Karpas-422 (cell line): ENCODE results near the gene CENPP. TPM values are rescaled to one million over a fixed set of nuclear protein-coding genes. Genes with fewer than 3 reads are reported as not detected.
"Not testable (repeated sequence)": the region's sequence is repeated elsewhere in the genome, so short reads cannot be mapped to it uniquely, and the experiment has no call there.

Experiments
- DNase-seq: peaks from one replicate; pipeline ENCODE4 v3.0.0-alpha.2; 2015
- H2AFZ ChIP-seq: fragments of 200-600 bp; sonication (generic); 2 replicates; pipeline ENCODE4 v1.6.1; 2014; ENCODE audit warnings: antibody characterized with exemption, low read length, mixed read lengths
- H3K27ac ChIP-seq: fragments of 200-600 bp; sonication (generic); 2 replicates; pipeline ENCODE4 v1.5.1; 2014; ENCODE audit warnings: mild to moderate bottlenecking, low read length, moderate library complexity
- H3K27me3 ChIP-seq: fragments of 200-600 bp; sonication (generic); 2 replicates; pipeline ENCODE4 v1.6.1; 2014; ENCODE audit warnings: low read length, mixed read lengths
- H3K36me3 ChIP-seq: fragments of 200-600 bp; sonication (generic); 2 replicates; pipeline ENCODE4 v1.6.1; 2014; ENCODE audit warnings: low read length, mixed read lengths; ENCODE audit not compliant: insufficient read depth
- H3K4me1 ChIP-seq: fragments of 200-600 bp; sonication (generic); 2 replicates; pipeline ENCODE4 v1.6.1; 2014; ENCODE audit warnings: mild to moderate bottlenecking, low read length, mixed read lengths
- H3K4me2 ChIP-seq: fragments of 200-600 bp; sonication (generic); 2 replicates; pipeline ENCODE4 v1.6.1; 2014; ENCODE audit warnings: low read length, low read depth, mild to moderate bottlenecking; ENCODE audit not compliant: poor library complexity, severe bottlenecking
- H3K4me3 ChIP-seq: fragments of 200-600 bp; sonication (generic); 2 replicates; pipeline ENCODE4 v1.5.1; 2014; ENCODE audit warnings: mild to moderate bottlenecking, antibody characterized with exemption, low read length, mixed read lengths
- H3K79me2 ChIP-seq: fragments of 200-600 bp; sonication (generic); 2 replicates; pipeline ENCODE4 v1.6.1; 2014; ENCODE audit warnings: mild to moderate bottlenecking, low read length, mixed read lengths
- H3K9ac ChIP-seq: fragments of 200-600 bp; sonication (generic); 2 replicates; pipeline ENCODE4 v1.6.0; 2014; ENCODE audit warnings: low read length
- H3K9me2 ChIP-seq: fragments of 200-600 bp; sonication (generic), shearing (Covaris generic); replicated peaks from 2 replicates; pipeline ENCODE4 v1.6.0; 2014; ENCODE audit warnings: mild to moderate bottlenecking, low read length, moderate library complexity; ENCODE audit not compliant: insufficient read depth
- H3K9me3 ChIP-seq: fragments of 300-700, 200-600 bp; sonication (generic); 2 replicates; pipeline ENCODE4 v1.6.1; 2014; ENCODE audit warnings: low read length, mixed read lengths
- H4K20me1 ChIP-seq: fragments of 200-600 bp; sonication (generic); 2 replicates; pipeline ENCODE4 v1.6.1; 2014; ENCODE audit warnings: mild to moderate bottlenecking, antibody characterized with exemption, low read length, low read depth; ENCODE audit not compliant: insufficient read depth
- total RNA-seq: library from RNA; depleted of rRNA; stranded (reverse); fragments of >200 nt; shearing (Covaris generic); gene quantifications from 2 replicates; pipeline ENCODE4 v1.2.3, GENCODE V29; 2014; ENCODE audit warnings: low replicate concordance

Gene CENPP
- total RNA-seq, 1 experiment from 2014 or later = 12.6 TPM

DNA sequence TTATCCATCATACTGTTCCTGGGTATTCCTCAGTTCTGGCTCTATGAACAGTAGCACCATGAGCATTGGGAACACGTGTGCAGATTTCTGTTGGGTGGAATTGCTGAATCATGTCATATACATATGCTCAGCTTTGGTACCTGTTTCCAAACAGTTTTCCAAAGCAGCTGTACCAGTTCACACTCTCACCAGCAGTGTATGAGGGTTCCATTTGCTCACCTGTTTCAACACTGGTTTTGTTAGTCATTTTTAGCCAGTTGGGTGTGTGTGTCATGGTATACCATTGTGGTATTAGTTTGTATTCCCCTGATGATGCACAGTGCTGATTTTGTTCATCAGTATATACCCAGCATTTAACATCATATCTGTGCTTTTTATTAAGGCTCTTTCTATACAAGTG, 266.8 kb downstream of the CENPP start:
- no peaks in the 10 kb centered on the region for H3K9me2 ChIP-seq
- H4K20me1 ChIP-seq = no peaks in the 10 kb centered on the region
- H3K9ac ChIP-seq = no peak overlapping the region
- DNase-seq = no peak
- no peak overlapping the region for H3K4me3 ChIP-seq
- no peaks in the 10 kb centered on the region for H3K36me3 ChIP-seq
- H3K27me3 ChIP-seq = no peaks in the 10 kb centered on the region
- no peaks in the 10 kb centered on the region for H3K79me2 ChIP-seq
- H2AFZ ChIP-seq = no peak overlapping the region
- no peak overlapping the region for H3K4me2 ChIP-seq
- H3K9me3 ChIP-seq = no peaks in the 10 kb centered on the region
- peaks cover 9% of the 10 kb centered on the region; the same call in 1 of the 2 replicates for H3K4me1 ChIP-seq
- H3K27ac ChIP-seq = no peak overlapping the region

GRCh38 chr9:92592946-92593861, 267.5 kb downstream of the CENPP start:
- DNase-seq = no peak
- H4K20me1 ChIP-seq = no peaks in the 10 kb centered on the region
- H3K27me3 ChIP-seq = no peaks in the 10 kb centered on the region
- no peak overlapping the region for H2AFZ ChIP-seq
- no peak overlapping the region for H3K9ac ChIP-seq
- no peaks in the 10 kb centered on the region for H3K79me2 ChIP-seq
- H3K9me2 ChIP-seq = no peaks in the 10 kb centered on the region
- no peaks in the 10 kb centered on the region for H3K36me3 ChIP-seq
- no peaks in the 10 kb centered on the region for H3K9me3 ChIP-seq
- H3K27ac ChIP-seq = no peak overlapping the region; the same call in 1 of the 2 replicates
- H3K4me2 ChIP-seq = no peak overlapping the region
- H3K4me1 ChIP-seq = peaks cover 14% of the 10 kb centered on the region; the same call in 1 of the 2 replicates
- no peak overlapping the region for H3K4me3 ChIP-seq

GRCh38 chr9:92595075-92595474, 269.3 kb downstream of the CENPP start:
- peaks cover 14% of the 10 kb centered on the region; the same call in 1 of the 2 replicates for H3K4me1 ChIP-seq
- H3K36me3 ChIP-seq, H3K9ac ChIP-seq, H3K27me3 ChIP-seq, DNase-seq, H3K4me2 ChIP-seq, H3K9me2 ChIP-seq, H4K20me1 ChIP-seq, H3K9me3 ChIP-seq, H3K79me2 ChIP-seq, H2AFZ ChIP-seq, H3K4me3 ChIP-seq, H3K27ac ChIP-seq: not testable (repeated sequence)

DNA sequence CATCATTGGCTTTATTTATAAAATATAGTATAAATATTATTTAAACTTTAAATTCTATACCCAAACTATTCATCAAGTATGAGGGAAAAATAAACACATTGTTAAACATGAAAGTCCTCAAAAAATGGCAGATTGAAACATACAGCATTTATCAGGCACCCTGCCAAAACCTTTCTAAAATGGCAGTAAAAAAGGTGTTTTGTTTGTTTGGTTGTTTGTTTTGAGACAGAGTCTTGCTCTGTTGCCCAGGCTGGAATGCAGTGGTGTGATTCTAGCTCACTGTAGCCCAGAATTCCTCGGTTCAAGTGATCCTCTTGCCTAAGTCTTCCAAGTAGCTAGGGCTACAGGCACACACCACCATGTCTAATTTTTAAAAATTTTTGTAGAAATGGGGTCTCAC, 270.2 kb downstream of the CENPP start:
- Histone ChIP-seq H3K27ac (no peak overlapping the region), H3K4me2 (no peak overlapping the region)
- no peak for DNase-seq

GRCh38 chr9:92598382-92598781, 272.6 kb downstream of the CENPP start:
- Histone ChIP-seq H3K36me3 (no peaks in the 10 kb centered on the region), H3K4me1 (peaks cover 14% of the 10 kb centered on the region; the same call in 1 of the 2 replicates)

More for the DNA sequence above, 270.2 kb downstream of the CENPP start:
- Histone ChIP-seq H2AFZ (no peak overlapping the region), H3K9me2 (no peaks in the 10 kb centered on the region), H3K27me3 (no peaks in the 10 kb centered on the region), H3K4me3 (no peak overlapping the region), H4K20me1 (no peaks in the 10 kb centered on the region), H3K4me1 (peaks cover 14% of the 10 kb centered on the region; the same call in 1 of the 2 replicates), H3K36me3 (no peaks in the 10 kb centered on the region), H3K9me3 (no peaks in the 10 kb centered on the region), H3K9ac (no peak overlapping the region), H3K79me2 (no peaks in the 10 kb centered on the region)

GRCh38 chr9:92599938-92600461, 274.2 kb downstream of the CENPP start:
- DNase-seq = no peak
- no peaks in the 10 kb centered on the region for H3K27me3 ChIP-seq
- H3K9me2 ChIP-seq = no peaks in the 10 kb centered on the region
- H4K20me1 ChIP-seq = no peaks in the 10 kb centered on the region
- no peaks in the 10 kb centered on the region for H3K79me2 ChIP-seq
- no peak overlapping the region for H3K27ac ChIP-seq
- no peak overlapping the region for H3K4me2 ChIP-seq
- H3K4me1 ChIP-seq = peaks cover 14% of the 10 kb centered on the region; the same call in 1 of the 2 replicates
- H3K9me3 ChIP-seq = peaks cover 1% of the 10 kb centered on the region; the same call in 1 of the 2 replicates
- no peaks in the 10 kb centered on the region for H3K36me3 ChIP-seq
- no peak overlapping the region for H3K9ac ChIP-seq
- no peak overlapping the region for H3K4me3 ChIP-seq
- H2AFZ ChIP-seq = no peak overlapping the region

More at GRCh38 chr9:92598382-92598781, 272.6 kb downstream of the CENPP start:
- Histone ChIP-seq H3K27ac (no peak overlapping the region), H4K20me1 (no peaks in the 10 kb centered on the region), H3K9ac (no peak overlapping the region), H3K9me2 (no peaks in the 10 kb centered on the region), H3K4me2 (no peak overlapping the region), H3K79me2 (no peaks in the 10 kb centered on the region), H3K27me3 (no peaks in the 10 kb centered on the region), H3K4me3 (no peak overlapping the region), H2AFZ (no peak overlapping the region), H3K9me3 (no peaks in the 10 kb centered on the region; the same call in 1 of the 2 replicates)
- no peak for DNase-seq

DNA sequence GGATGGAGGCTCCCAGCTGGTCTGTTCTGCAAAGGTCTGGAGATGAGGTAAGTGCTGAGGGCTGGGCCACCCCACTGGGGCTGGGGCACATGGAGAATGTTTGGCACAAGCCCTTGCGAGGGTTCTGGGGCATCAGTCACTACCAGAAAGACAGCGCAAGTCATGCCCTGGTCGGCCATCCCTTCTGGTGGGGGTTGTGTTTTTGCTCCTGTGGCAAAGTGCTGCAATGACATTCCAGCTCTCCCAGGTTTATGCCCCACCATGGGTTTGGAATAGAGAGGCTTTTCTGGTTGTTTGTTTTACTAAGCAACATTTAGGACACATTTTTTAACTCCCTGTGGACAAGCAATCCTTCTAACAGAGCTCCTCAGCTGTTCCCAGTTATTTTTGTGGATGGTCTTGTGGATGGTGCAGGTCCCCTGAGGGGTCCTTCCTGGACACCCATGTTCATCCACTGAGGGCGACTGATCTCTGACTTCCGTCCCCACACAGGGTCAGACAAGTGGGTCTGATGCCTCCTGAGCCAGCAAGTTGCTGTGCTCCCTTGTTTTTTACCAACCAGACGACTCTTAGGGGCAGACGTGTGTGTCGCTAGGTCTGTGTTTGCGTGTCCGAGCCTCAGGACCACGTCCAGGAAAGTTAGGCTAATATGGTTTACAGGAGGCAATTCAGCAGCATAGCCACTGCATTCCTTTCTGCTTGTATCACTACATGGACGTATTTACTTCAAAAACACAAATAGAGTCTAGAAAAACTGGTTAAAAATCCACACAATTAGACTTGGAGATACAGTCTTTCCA, 274.9 kb downstream of the CENPP start:
- H2AFZ ChIP-seq = no peak overlapping the region
- H3K9ac ChIP-seq = no peak overlapping the region
- H3K27ac ChIP-seq = no peak overlapping the region
- H3K4me3 ChIP-seq = no peak overlapping the region
- H3K4me2 ChIP-seq = no peak overlapping the region
- H3K9me3 ChIP-seq = peaks cover 8% of the 10 kb centered on the region
- H3K79me2 ChIP-seq = no peaks in the 10 kb centered on the region
- no peaks in the 10 kb centered on the region for H3K27me3 ChIP-seq
- no peaks in the 10 kb centered on the region for H4K20me1 ChIP-seq
- H3K9me2 ChIP-seq = no peaks in the 10 kb centered on the region
- 0 out of 2 replicates have a peak, but pooled peaks cover 6% of the 10 kb centered on the region for H3K36me3 ChIP-seq
- no peak for DNase-seq
- peaks cover 14% of the 10 kb centered on the region; the same call in 1 of the 2 replicates for H3K4me1 ChIP-seq
